Right ventricle myocardium inferior (tissue), 1 donor: ENCODE data around the gene SLC15A2. TPM values are rescaled to one million over a fixed set of nuclear protein-coding genes. Genes with fewer than 3 reads are reported as not detected.

Experiments
- ATAC-seq: fragments of 200-7000 bp; cut with Tn5 transposase; one replicate; pipeline ENCODE4 v1.9.1; 2020; ENCODE audit warnings: mild to moderate bottlenecking, moderate library complexity
- DNase-seq: peaks from one replicate; pipeline ENCODE4 v3.0.0; 2021; ENCODE audit errors: missing footprints
- intact Hi-C: fragments of 100-400 bp; cut with DNase I; formaldehyde crosslinking; loops from one replicate; pipeline ENCODE4 v1.11.0; 2022
- total RNA-seq: library from RNA; stranded (reverse); fragmentation: NEBNext Ultra II Directional; extraction: Animal tissue kit (Norgen Biotek cat#: 25700); gene quantifications from one replicate; pipeline ENCODE4 v1.2.1, GENCODE V29; 2021
- donor health status: DM: no; HTN: yes; CAD: no; lungs with severe emphysema.

SLC15A2 gene
- total RNA-seq, 1 donor from 2014 or later: 3.9 TPM

DNA sequence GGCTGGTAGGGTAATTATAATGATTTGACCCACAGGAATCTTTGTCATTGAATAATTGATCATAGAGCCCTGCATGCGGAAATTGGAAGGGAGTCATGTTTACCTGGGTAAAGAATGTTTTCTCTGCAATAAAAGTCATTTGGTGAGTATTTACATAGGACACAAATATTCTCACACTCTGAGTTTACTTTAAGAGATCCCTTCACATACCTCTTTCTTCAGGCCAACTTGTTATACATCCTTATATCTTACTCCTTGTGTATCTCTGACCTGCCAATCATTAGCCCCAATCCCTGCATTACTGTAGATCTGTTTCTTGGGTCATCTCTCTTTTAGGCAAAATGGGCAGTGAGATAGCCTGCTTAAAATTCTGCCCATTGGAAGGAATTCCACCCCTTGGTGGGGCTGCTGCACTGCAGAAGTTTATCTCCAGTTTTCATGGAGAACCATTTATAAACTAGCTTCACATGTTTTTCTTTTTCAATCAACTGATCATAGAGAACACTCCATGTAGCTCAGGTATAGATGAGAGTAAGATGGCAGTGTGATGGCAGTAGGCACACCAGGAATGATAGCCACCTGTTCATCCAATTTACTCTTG is 81.6 kb downstream of the SLC15A2 start:
- ATAC-seq: no peak

DNA sequence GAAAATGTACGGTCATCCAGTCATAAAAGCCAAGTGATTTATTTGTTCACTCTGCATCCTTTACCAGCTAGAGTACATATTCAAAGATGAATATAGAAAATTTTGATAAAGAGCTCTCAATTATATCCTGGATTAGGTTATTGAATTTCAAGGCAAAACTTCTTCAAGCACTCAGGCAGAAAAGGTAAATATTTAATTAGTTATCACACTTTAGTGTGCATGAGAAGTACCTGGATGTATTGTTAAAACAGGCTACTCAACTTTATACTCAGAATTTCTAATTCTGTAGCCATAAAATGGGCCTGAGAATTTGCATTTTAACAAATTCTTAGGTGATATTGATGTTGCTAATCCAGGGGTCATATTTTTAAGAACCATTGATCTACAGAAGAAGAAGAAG is 82.5 kb downstream of the SLC15A2 start:
- no peak for ATAC-seq
- intact Hi-C loops: no loop called here
- DNase-seq: no peak

More for the DNA sequence above, 81.6 kb downstream of the SLC15A2 start:
- no peak for DNase-seq
- intact Hi-C loops: no loop called here

DNA sequence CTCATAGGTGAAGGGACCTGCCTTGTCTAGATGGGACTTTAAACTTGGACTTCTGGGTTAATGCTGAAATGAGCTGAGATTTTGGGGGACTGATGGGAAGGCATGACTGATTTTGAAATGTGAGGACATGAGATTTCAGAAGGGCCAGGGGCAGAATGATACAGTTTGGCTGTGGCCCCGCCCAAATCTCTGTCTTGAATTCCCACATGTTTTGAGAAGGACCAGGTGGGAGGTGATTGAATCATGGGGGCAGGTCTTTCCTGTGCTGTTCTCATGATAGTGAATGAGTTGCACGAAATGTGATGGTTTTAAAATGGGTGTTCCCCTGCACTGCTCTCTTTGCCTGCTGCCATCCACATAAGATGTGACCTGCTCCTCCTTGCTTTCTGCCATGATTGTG is 85.0 kb downstream of the SLC15A2 start:
- no peak for ATAC-seq
- no peak for DNase-seq
- intact Hi-C loops: no loop called here

DNA sequence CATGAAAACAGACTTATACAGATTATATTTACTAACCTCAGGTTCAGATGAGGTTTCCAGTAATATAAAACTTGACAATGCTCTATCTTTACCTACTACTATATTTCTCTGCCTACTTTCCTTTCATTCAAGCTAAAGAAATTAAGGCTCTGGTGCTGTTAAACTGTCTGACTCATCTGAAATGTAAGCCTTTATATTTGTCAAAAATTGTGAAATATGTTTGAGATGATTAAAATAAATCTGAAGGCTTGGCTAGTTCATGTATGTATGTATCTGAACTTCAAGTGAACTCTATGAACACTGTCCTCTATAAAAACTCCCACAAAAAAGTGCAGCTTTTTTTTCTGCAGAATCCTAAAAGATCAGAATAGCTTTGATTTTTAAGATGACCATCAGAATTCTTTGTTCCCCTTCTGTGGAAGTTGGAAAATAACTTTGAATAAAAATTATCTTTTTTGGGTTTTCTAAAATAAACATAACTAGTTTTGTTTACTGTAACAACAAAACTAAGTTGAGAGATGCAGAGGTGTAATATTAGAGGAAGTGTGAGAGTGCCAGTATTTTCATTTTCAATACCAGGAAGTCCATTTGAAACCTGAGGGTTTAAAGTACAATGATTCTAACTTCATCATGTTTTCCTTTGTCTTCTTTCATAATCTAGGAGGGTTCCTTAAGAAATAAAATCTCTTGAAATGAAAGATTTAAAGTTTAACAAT is 85.7 kb downstream of the SLC15A2 start:
- ATAC-seq (no peak), DNase-seq (no peak)
- intact Hi-C loops: no loop called here

DNA sequence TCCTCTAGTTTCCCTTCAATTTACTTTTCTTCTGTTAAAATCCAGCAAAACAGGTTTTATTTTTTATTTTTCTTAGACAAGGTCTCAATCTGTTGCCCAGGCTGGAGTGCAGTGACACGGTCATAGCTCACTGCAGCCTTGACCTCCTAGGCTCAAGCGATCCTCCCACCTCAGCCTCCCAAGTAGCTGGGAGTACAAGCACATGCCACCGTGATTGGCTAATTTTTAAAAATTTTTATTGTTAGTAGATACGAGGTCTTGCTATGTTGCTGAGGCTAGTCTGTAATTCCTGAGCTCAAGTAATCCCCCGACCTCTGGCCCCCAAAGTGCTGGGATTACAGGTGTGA is 86.2 kb downstream of the SLC15A2 start:
- intact Hi-C loops: no loop called here
- ATAC-seq (no peak), DNase-seq (no peak)

DNA sequence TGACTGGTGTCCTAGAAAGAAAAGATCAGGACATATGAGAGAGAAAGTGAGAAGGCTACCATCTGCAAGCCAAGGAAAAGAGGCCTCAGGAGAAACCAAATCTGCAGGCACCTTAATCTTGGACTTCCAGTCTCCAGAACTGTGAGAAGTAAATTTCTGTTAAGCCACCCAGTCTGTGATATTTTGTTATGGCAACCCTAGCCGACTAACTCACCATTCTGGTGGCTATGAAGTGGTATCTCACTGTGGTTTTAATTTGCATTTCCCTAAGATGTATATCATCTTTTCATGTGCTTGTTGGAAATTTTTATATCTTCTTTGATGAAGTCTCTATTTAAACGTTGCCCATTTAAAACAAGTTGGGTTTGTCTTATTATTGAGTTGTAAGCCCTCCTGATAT is 87.3 kb downstream of the SLC15A2 start:
- ATAC-seq (no peak), DNase-seq (no peak)
- intact Hi-C loops: no loop called here

DNA sequence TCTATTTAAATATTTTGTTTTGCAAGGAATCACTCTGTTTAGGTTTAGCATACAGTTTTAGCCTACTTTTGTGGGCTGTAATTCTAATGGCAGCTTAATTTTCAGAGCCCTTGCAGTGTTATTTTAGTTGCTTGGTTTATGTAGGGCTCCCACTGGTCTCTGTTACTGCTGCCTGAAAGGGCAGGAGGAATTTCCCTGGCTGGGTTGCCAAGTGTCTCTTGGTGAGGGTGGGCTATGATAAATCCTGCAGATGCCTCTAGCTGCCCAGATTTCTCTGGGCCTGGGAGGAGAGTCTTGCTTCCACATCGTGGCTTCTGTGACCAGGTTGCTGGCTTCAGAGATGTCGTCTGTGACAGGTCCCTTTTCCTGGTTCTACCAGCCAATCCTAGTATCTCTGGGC is 91.6 kb downstream of the SLC15A2 start:
- ATAC-seq (no peak), DNase-seq (no peak)
- intact Hi-C loops: no loop called here

DNA sequence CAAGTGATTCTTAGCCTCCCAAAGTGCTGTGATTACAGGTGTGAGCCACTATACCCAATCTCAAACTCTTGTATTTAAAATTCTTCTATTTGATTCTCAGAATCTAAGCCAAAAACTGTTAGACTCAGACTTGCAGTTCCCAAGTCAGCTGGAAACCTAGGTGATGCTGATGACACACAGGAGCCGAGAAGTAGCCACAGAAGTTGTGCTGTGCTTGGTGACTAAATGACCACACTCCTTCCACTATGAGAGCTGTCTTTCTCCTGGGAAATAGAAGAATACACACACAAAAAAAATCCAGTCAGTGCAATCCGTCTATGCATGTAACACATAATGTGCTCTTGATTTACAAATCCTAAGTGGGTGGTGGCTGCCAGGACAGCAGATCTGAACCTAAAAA is 93.9 kb downstream of the SLC15A2 start:
- no peak for DNase-seq
- intact Hi-C loops: no loop called here
- no peak for ATAC-seq

DNA sequence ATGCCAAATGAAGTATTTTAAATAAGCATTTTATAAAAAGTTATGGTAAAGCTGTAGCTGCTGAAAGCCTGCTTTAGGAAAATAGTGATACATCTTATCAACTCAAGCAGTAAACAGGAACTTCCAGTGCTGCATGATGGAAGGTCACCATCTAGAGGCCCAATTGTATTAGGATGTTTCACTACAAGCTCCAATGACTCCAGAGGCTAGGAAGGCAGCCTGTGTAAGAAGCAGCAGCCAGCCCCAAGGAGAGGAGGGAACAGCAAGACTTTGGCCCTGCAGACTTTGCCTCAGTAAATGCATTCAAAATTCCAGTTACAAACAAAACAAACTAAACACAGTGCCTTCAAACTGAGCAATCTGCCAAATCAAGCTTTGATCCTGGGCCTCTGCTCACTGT is 95.7 kb downstream of the SLC15A2 start:
- intact Hi-C loops: no loop called here

DNA sequence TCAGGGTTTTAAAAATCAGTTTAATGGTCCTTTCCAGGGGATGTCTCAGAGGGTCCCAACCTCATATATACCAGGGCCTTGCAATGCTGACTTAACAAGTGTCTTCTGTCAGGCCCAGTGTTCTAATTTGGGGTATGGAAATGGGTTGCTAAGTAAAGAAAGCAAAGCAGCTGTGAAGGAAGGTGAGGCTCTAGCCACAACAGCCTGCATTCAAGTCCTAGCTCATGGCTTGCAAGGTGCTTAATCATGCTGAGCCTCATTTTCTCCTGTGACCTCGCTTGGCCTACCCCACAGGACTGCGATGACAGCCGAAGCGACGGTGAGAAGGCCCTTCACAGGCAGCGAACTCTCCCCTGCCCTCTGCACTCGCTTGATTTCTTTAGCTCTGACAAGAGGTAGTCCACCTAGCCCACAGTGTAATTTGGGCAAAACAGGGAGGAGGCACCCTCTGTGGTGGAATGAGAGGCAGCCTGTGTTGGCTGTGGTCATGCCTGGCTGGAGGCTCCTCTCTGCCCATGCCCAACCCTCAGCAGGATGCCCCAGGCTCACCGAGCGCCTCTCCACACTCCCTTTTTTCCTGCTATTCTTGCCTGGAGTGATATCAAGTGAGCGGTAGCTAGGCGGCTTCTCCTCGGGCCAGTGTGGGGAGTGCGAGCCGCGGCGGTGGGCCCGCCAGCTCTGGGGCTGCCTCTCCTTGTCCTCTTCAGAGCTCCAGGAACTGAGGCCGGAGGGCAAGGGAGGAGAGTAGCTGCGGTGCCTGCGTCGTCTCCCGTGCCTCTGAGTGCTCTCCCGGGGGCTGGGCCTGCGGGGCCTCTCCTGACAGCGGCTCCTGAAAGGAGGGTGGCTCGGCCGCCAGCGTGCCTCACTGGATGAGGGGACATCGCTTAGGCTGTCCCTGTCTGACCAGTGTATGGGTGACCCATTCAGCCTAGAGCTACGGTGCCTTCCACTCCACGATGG is 98.7 kb downstream of the SLC15A2 start:
- no peak for ATAC-seq
- intact Hi-C loops: no loop called here
- DNase-seq: no peak

More for the DNA sequence above, 95.7 kb downstream of the SLC15A2 start:
- ATAC-seq: no peak
- DNase-seq: no peak

Other genes with a start within 250 kb of the SLC15A2 start
- 13.9 TPM for gene HCLS1, start 233.5 kb upstream of the SLC15A2 start, total RNA-seq
- gene GOLGB1, start 144.7 kb upstream of the SLC15A2 start, total RNA-seq: 47.5 TPM
- 6.3 TPM for gene IQCB1, start 59.3 kb upstream of the SLC15A2 start, total RNA-seq
- 3.3 TPM for gene EAF2, start 59.2 kb upstream of the SLC15A2 start, total RNA-seq
- 0.16 TPM for gene ILDR1, start 127.8 kb downstream of the SLC15A2 start, total RNA-seq
- gene CD86, start 161.0 kb downstream of the SLC15A2 start, total RNA-seq: 4.2 TPM